HCT116 (cell line): Measurements from ENCODE around the gene FHDC1.

ENCODE experiments used
- CEBPB ChIP-seq: IDR thresholded peaks from 2 replicates; pipeline ENCODE4 v1.6.1; 2012; ENCODE audit warnings: low read depth
- EGR1 ChIP-seq: IDR thresholded peaks from 2 replicates; pipeline ENCODE4 v1.6.1; 2012; ENCODE audit warnings: low read depth
- EZH2 ChIP-seq: fragments of 200-600 bp; sonication (generic); IDR thresholded peaks from 2 replicates; pipeline ENCODE4 v1.6.1; 2017; ENCODE audit warnings: antibody characterized with exemption, mixed run types
- POLR2A ChIP-seq: IDR thresholded peaks from 2 replicates; pipeline ENCODE4 v1.7.0; 2011; ENCODE audit warnings: borderline replicate concordance; ENCODE audit not compliant: insufficient read depth, insufficient read length; ENCODE audit errors: extremely low read depth
- POLR2AphosphoS5 ChIP-seq: IDR thresholded peaks from 2 replicates; pipeline ENCODE4 v1.6.1; 2011; ENCODE audit warnings: mild to moderate bottlenecking, low read depth, low read length, moderate library complexity
- SP1 ChIP-seq: IDR thresholded peaks from 2 replicates; pipeline ENCODE4 v1.6.1; 2012; ENCODE audit warnings: low read depth
- SRF ChIP-seq: IDR thresholded peaks from 2 replicates; pipeline ENCODE4 v1.6.1; 2012; ENCODE audit warnings: low read depth
- TF ChIP-seq, protein P1 (sequence below), 3 experiments: fragments of 200-600 bp in 1 of 3; sonication (generic) in 1 of 3; IDR thresholded peaks in 2 of 3; conservative IDR thresholded peaks in 1 of 3; 2 replicates each; pipeline ENCODE4 v1.5.1; 2012 to 2017; ENCODE audit warnings: low read depth in 2 of 3, low read length in 2 of 3, antibody characterized with exemption in 1 of 3, borderline replicate concordance in 1 of 3, control low read depth in 1 of 3, mild to moderate bottlenecking in 1 of 3, mixed read lengths in 1 of 3, mixed run types in 1 of 3, moderate library complexity in 1 of 3; ENCODE audit not compliant: insufficient read depth in 1 of 3
- TF ChIP-seq, protein P2 (sequence below): IDR thresholded peaks from 2 replicates; pipeline ENCODE4 v1.6.1; 2012; ENCODE audit warnings: low read depth
- TF ChIP-seq, protein P3 (sequence below): IDR thresholded peaks from 2 replicates; pipeline ENCODE4 v1.6.1; 2011; ENCODE audit warnings: mild to moderate bottlenecking, low read length, moderate library complexity; ENCODE audit not compliant: insufficient replicate concordance; ENCODE audit errors: extremely low read depth

DNA sequence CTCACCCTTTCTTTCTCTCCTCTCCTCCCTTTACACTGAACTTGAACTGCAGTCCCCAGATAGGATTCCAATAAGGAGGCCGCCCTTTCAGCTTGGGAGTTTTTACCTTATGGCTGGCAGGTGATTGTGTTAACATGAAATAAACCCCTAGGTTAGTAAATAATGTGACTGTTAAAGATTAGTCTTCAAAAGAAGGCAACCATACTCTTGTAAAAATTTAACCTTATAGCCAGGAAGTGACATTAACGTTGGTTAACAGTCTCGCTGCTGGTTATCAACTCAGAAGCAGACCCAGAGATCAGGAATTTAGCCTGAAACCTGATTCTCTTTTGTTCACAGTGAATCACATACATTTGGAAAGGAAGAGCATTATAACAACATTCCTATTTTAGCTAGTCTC is 15.2 kb downstream of the FHDC1 start:
- TF ChIP-seq, protein P1, sequence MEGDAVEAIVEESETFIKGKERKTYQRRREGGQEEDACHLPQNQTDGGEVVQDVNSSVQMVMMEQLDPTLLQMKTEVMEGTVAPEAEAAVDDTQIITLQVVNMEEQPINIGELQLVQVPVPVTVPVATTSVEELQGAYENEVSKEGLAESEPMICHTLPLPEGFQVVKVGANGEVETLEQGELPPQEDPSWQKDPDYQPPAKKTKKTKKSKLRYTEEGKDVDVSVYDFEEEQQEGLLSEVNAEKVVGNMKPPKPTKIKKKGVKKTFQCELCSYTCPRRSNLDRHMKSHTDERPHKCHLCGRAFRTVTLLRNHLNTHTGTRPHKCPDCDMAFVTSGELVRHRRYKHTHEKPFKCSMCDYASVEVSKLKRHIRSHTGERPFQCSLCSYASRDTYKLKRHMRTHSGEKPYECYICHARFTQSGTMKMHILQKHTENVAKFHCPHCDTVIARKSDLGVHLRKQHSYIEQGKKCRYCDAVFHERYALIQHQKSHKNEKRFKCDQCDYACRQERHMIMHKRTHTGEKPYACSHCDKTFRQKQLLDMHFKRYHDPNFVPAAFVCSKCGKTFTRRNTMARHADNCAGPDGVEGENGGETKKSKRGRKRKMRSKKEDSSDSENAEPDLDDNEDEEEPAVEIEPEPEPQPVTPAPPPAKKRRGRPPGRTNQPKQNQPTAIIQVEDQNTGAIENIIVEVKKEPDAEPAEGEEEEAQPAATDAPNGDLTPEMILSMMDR (IDR thresholded peaks at IDR 0.05 in 2 of 3, conservative IDR thresholded peaks at IDR 0.05 in 1 of 3; ENCODE audit: borderline replicate concordance in 1 of 3, insufficient read depth in 1 of 3, low read depth in 2 of 3, low read length in 2 of 3), result no peak
- TF ChIP-seq POLR2A (no peak), SP1 (no peak), EZH2 (no peak), POLR2AphosphoS5 (no peak), EGR1 (no peak), SRF (no peak), CEBPB (no peak)
- TF ChIP-seq, protein P2, sequence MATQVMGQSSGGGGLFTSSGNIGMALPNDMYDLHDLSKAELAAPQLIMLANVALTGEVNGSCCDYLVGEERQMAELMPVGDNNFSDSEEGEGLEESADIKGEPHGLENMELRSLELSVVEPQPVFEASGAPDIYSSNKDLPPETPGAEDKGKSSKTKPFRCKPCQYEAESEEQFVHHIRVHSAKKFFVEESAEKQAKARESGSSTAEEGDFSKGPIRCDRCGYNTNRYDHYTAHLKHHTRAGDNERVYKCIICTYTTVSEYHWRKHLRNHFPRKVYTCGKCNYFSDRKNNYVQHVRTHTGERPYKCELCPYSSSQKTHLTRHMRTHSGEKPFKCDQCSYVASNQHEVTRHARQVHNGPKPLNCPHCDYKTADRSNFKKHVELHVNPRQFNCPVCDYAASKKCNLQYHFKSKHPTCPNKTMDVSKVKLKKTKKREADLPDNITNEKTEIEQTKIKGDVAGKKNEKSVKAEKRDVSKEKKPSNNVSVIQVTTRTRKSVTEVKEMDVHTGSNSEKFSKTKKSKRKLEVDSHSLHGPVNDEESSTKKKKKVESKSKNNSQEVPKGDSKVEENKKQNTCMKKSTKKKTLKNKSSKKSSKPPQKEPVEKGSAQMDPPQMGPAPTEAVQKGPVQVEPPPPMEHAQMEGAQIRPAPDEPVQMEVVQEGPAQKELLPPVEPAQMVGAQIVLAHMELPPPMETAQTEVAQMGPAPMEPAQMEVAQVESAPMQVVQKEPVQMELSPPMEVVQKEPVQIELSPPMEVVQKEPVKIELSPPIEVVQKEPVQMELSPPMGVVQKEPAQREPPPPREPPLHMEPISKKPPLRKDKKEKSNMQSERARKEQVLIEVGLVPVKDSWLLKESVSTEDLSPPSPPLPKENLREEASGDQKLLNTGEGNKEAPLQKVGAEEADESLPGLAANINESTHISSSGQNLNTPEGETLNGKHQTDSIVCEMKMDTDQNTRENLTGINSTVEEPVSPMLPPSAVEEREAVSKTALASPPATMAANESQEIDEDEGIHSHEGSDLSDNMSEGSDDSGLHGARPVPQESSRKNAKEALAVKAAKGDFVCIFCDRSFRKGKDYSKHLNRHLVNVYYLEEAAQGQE, result no peak
- TF ChIP-seq, protein P3, sequence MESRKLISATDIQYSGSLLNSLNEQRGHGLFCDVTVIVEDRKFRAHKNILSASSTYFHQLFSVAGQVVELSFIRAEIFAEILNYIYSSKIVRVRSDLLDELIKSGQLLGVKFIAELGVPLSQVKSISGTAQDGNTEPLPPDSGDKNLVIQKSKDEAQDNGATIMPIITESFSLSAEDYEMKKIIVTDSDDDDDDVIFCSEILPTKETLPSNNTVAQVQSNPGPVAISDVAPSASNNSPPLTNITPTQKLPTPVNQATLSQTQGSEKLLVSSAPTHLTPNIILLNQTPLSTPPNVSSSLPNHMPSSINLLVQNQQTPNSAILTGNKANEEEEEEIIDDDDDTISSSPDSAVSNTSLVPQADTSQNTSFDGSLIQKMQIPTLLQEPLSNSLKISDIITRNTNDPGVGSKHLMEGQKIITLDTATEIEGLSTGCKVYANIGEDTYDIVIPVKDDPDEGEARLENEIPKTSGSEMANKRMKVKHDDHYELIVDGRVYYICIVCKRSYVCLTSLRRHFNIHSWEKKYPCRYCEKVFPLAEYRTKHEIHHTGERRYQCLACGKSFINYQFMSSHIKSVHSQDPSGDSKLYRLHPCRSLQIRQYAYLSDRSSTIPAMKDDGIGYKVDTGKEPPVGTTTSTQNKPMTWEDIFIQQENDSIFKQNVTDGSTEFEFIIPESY, result no peak
